ENCODE data around the gene GTF2F1.
"Not testable (repeated sequence)": the region's sequence is repeated elsewhere in the genome, so short reads cannot be mapped to it uniquely, and the experiment has no call there.

Gene GTF2F1, protein sequence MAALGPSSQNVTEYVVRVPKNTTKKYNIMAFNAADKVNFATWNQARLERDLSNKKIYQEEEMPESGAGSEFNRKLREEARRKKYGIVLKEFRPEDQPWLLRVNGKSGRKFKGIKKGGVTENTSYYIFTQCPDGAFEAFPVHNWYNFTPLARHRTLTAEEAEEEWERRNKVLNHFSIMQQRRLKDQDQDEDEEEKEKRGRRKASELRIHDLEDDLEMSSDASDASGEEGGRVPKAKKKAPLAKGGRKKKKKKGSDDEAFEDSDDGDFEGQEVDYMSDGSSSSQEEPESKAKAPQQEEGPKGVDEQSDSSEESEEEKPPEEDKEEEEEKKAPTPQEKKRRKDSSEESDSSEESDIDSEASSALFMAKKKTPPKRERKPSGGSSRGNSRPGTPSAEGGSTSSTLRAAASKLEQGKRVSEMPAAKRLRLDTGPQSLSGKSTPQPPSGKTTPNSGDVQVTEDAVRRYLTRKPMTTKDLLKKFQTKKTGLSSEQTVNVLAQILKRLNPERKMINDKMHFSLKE

DNA sequence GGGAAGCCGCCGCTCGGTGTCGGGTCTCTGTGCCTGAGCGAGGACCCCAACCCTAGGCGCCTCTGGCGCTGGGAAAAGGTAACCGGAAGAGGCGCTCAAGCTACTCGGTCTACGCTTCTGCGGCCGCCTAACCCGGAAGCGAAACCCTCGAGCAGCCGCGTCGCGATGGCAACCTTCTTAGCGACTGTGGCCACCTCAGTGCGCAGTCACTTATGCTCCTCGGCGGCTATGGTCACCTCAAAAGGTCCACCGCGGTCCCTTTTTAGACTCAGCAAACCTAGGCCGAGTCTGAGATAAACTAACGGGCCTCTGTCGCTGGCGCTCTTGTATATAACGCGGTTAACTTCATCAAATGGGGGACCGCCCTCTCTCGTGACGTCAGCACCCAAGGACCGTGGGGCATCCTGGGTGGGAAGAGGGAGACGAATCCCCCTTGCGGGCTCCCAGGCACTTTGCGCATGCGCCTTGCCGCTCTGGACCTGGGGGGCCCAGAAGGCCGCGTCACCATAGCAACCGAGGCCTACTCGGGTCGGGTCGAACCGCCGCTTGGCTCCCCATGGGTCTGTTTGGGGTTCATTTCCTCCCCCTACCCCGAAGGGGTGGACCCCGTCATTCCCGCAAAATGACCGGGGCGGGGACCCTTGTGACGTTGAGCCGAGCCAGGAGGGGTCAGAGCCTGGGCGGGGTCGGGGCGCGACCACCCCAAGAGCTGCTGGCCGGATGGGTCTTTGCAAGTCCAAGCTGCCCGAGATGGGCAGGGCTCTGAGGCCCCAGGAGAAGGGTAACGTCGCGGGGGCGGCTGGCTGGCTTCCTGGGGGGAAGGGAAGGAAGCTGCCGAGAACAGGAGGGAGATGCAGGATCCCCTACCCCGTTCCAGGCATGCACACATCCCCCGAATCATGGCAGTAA, at the start of gene GTF2F1:
Gene GTF2F1, minus strand, starts transcription at position 91 of the 909 bp plus-strand sequence. CDS start 169 bp downstream, outside the sequence.
- DNase-seq: peak; percentile 73

DNA sequence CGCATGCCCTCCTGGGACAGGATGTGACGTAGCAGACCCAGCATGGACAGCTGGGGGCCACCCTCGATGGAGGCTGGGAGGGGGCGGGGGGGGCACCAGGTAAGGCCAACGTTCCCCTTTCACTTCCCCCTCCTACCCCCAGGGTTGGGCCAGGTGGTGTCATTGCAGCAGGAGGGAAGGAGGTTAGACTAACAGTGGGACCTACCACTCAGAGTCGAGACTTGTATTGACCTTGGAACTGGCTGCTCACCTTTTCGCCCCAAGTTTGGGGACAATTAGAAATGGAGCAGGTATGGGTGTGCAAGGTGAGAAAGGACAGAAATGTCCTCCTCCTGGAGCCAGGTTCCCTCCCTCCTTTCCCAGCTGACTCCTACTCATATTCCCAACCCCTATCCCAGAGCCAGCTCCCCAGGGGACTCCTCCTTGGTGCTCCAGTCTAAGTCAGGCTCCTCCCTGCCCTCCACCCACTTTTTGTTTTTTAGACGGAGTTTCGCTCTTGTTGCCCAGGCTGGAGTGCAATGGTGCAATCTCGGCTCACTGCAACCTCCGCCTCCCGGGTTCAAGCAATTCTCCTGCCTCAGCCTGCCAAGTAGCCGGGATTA, 49.2 kb upstream of the GTF2F1 start:
- DNase-seq: no peak

DNA sequence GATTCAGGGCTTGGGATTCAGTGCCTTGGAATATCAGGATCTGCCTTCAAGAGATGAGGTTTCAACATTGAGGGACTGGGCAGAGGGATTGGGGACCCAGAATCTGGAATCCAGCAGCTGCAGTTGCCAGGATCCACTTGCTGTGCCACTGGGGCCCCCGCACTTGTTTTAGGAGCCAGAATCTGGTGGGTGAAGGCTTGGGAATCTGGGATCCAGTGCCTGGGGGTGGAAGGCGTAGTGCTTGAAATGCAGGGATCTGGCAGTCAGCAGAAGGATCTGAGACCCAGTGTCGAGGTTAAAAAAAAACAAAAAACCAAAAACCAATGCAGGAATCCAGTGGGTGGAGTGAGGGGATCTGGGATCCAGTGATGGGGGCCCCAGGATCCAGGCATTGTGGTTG, 47.9 kb upstream of the GTF2F1 start:
- no peak for DNase-seq

DNA sequence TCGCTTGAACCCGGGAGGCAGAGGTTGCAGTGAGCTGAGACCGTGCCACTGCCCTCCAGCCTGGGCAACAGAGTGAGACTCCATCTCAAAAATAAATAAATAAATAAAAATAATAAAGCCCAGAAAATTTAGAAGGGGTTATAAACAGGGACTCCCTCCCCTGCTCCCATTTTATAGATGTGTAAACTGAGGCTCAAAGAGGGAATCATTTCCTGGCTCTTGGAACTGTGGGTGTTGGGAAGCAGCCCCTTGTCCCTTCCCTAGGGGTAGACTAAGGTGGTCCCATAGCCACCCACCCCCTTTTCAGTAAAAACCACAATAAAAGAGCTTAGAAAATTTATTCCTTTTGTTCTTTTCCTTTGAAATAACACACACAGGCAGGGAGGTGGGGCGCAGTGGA, 46.8 kb upstream of the GTF2F1 start:
- DNase-seq: no peak

DNA sequence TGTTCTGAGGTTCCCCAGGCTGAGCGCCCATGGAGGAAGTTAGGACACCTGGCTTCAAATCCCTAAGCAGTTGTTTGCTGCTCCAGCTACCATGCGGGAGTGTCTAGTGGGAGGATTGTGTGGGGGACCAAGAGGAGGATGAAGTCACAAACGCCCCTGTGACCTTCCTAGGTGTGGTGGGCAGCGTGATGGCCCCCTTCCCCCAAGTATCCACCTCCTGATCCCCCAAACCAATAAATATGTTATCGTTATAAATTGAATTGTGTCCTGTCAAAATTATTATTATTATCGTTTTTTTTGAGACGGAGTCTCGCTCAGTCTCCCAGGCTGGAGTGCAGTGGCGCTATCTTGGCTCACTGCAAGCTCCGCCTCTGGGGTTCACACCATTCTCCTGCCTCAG, 40.7 kb upstream of the GTF2F1 start, which contains the start of gene SLC25A41:
Gene SLC25A41, minus strand, starts transcription at position 101 of the 400 bp plus-strand sequence. Its CDS starts 70 bp downstream, at position 31.
- no peak for DNase-seq

DNA sequence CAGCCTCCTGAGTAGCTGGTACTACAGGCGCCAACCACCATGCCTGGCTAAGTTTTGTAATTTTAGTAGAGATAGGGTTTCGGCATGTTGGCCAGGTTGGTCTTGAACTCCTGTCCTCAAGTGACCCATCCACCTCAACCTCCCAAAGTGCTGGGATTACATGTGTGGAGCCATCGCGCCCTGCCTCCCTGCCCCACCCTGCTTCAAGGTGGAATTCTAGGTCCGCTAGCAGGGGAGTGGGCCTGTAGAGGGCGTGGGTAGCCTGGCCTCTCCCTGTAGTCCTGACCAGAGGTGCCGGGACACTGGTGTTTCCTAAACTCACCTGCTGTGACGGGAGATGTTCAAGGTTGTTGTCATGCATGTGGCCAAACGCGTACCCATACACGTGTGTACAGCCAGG, 40.2 kb upstream of the GTF2F1 start:
- no peak for DNase-seq

DNA sequence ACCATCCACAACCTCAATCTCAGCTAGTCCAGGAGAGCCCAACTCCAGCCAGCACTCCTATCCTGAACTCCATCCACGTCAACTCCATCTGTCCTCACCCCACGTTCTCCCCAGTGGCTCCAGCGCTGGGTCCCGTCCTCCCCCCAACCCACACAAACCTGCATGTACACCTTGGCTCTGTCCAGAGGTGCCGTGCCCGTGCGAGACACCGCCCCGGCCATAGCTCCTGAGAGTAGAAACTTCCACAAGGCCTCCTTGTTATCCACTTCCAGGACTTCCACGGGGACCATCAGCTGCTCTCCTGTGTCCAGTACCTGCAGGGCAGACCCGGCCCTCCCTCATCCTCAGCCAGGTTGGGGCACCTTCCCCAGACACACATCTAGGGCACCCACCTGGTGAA, 38.9 kb upstream of the GTF2F1 start:
- DNase-seq: no peak

DNA sequence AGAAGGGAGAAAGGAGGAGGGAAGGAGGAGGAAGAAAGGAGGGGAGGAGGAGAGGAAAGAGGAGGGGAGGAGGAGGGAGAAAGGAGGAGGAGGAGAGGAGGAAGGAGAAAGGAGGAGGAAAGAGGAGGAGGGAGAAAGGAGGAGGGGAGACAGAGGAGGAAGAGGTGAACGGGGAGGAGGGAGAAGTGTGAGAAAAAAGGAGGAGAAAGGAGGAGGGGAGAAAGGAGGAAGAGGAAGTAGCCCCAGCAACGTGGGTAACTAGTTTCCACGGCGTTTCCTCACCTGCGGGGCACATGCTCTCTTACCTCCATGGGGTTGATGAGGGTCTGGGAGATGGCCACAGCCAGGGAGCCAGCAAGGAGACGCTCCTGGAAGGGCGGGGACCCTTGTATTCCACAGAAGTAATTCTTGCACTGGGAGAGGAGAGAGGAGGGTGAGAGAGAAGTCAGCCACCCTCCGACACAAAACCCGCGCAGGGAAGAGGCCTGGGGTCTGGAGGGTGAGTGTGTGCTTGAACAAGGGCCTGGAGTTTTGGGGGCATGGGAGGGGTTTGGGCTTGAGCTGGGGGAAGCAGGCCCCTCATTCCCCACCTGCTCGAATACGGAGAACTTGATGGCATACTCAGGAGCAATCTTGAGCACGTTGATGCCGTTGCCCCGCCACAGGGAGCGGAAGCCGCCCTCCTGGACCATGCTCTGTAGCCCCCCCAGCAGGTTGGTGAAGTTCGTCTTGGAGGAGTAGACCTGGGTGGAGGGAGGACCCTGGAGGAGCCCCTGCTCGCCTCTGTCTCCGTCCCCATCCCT, 36.7 kb upstream of the GTF2F1 start:
- DNase-seq: no peak

DNA sequence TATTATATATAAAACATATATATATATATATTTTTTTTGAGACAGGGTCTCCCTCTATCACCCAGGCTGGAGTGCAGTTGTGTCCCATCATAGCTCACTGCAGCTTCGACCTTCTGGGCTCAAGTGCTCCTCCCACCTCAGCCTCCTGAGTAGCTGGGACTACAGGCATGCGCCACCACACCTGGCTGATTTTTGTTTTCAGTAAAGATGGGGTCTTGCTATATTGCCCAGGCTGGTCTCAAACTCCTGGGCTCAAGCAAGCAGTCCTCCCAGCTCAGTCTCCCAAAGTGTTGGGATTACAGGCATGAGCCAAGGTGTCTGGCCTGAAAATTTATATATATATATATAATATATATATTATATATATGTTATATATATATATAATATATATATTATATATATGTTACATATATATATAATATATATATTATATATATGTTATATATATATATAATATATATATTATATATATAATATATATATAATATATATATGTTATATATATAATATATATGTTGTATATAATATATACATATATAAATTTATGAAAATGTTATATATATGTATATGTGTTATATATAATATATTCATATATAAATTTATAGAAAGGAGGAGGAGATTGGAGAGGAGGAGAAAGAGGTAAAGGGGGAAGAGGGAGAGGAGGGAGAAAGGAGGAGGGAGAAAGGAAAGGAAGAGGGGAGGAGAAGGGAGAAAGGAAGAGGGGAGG, 35.9 kb upstream of the GTF2F1 start:
- DNase-seq: not testable (repeated sequence)

DNA sequence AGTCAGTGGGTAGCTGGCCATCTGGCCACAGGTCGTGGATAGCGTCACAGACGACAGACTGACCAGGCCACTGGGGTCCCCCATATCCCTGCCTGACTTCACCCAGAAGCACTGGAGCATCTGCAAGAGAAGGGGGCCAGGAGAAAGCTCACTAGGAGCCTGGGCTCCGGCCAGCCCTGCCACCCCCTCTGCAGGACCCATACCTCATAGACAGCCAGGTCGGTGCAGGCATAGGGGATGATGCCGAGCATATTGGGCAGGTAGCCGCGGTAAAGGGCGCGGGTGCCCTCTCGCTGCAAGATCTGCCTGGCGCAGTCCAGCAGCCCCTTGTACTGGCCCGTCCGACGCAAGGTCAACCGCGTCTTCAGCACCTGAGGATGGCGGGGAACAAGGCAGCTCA, 34.2 kb upstream of the GTF2F1 start:
- no peak for DNase-seq

DNA sequence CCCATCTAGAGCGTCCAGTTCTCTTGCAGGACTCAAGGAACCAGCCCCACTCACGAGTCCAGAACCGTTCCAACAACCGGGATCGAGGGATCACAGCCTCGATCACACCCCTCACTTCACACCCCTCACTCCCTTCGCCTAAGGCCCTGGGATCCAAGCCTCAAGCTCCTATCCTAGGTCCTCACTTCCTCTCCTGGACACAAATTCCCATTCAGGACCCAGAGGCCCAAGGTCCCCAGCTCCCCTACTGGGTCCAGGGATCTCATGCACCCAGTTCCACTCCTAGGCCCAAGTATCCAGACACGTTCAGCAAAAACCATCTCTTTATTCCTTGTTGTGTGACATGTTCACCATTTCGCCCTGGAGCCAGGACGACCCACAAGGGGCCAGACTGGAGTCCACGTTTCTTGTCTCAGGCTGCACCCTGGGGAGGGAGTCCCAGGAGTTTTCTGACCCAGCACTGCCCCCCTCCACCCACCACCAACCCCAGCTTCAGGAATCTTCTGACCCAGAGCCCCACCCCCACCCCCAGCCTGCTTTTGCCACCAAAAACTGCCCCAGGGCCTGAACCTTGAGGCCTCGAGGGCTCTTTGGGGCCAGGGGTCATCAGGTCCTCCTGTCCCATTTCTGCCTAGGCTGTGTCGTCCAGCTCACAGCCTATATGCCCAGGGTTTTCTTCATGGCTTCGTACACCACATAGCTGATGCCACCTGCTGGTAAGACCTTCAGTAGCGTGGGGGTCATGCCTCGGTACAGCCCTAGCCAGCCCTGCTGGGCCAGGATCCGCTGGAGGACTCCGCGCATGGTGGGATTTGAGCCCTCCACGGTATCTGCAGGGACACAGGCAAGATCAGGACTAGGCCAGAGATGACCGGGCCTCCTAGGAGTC, 33.0 kb upstream of the GTF2F1 start:
- no peak for DNase-seq

DNA sequence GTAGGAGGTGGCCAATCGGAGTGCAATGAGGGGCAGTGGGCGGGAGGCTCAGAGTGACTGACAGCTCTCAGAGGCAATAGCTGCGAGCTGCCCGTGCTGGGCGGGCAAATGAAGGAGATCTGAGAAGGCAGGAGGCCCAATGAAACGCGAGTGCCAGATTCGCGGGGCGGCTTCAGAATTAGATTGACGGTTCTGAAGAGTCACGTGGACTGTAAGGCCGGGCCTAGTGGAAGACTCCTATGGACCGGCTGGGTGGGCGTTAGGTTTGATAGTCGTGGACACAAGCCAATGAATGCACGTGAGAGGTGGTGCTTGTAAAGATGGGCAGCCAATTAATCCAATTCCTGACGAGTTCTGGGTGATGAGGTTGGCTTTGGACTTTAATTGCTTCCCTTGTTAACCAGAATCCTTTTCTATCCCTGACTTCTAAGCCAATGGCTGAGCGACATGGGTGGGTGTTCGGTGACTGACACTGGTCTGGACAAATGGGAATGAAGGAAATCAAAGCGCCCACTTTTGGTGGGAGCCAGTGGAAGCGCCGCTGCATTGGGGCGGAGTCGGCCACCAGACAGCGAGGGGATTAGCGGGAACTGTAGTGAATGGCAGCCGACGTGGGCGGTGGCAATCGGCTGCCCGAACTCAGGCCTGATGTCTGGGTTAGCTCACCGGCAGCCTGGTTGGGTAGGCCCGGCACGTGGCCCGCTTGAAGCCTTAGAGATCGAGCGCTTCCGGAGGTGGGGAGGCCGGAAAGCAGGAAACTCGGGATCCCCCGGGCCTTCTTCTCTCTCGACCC, 32.2 kb upstream of the GTF2F1 start:
- peak; percentile 100 for DNase-seq

DNA sequence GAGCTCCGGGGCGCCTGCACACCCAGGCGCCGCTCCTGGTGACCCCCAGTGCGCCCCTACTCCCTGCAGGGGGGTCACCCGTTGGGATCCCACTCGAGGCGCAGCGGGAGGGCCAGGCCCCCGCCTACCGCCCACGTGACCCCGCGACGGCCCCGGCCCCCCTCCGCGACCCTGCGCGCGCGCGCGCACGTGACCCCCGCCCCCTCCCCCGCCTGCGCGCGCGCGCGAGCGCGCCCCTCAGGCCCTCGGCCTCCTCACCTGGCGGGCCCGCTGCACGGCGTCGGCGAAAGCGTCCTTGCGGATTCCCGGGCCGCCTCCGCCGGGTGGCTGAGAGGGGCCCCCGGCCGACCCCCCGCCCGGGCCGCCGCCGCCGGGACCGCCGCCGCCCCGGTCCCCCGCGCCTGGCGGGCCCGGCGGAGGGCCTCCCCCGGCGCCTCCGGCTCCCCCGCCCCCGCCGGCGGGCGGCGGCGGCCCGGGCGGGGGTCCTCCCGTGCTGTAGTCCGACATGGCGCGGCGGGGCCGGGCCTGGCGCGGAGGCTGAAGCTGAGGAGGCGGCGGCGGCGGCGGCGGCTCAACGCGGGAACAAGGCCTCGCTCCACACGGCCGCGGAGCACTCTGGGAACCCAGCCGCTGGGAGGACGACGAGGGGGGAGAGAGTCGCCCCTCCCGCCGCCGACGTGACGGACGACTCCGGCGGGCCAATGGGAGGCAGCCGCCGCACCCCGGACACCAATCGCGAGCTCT, 31.4 kb upstream of the GTF2F1 start, which contains the start of gene KHSRP:
Gene KHSRP, minus strand, starts transcription at position 617 of the 744 bp plus-strand sequence. Its CDS starts 110 bp downstream, at position 507.
- no peak for DNase-seq

DNA sequence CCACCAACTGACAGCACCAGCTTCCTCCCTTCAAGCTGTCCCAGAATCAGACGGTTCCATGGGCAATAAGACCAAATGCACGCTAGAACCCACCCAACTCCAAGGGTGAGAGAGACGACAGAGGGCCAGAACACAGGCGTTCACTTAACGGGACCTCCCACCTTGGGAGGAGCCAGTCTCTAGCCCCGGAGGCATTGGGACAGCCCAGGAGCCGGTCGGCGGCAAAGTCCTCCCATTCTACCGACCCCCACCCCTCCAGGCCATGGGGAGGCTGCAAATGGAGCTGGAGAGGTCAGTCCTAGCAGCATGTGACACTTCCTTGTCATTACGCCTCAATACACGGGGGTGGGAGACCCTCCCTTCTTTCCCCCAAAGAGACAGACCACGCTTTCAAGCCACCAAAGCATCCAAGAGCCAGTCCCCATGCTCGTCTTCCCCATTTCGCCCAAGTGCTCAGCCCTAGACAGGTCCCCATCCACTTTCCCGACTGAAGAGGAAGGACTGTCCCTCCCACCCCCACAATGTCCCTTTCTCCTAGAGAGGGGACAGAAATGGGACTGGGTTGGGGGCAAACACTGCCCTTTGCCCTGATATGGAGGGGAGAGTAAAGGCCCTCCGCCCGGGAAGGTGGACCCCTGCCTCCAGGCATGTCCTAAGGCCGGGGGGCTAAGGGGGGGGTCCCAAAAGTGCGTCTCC, 30.7 kb upstream of the GTF2F1 start:
- DNase-seq: no peak

DNA sequence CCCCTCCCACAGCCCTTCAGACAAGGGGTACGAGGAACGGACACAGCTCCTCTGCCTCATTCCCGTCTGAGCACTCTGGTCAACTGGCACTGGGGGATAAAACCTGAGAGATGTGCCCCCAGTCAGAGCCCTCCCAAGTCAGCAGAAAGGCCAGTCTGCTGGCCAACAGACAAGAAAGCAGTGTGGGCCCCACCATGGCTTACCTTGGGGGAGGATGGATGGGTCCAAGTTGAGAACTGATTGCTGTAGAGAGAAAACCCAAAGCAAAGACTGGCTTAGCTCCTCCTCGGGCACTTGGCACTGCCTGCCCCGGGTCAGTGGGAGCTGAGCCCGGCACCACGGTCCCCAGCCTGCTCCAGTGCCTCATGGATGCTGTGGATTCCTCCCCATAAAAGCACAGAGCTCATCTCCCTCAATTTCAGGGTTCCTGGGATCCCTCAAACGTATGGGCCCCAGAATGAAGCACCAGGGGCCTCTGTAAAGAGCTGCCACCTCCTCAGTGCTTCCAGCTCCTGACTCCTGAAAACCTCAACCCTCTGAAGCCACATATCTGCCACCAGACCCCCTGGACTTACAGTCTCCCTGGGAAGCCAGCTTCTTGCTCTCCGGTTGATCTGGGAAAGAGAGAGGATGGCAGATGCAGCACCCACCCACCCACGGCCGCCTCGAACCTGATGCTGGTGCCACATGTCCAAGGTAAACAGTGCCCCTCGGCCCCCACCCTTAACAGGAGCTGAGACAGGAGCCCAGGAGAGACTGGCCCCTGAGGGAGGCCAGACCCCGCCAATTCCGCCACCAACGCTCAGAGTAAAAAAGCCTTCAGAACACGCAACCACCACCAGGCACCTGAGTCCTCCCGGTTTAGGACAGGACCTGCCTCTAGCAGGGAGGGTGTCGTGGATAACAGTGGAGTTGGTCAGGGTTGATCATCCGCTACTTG, 28.4 kb upstream of the GTF2F1 start:
- DNase-seq: no peak

DNA sequence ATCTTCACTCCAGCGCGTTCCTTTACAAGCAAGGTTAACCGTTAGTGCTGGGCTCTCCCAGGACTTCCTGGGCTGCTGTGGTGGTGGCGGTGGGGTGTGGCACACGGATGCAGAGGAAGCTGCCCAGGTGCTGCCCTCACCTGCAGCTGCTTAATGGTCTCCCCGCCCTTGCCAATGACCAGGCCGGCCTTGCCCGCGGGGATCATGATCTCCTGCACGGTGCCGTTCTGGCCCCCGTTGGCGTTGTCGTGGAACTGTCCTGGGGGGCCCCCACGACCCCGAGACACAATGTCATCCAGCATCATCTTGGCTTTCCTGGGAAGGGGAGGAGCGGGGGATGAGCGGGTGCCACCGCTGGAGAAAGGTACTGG, 25.6 kb upstream of the GTF2F1 start:
- DNase-seq: no peak
